ENCODE data around the gene METTL23.

- TF ChIP-seq EZH2phosphoT487 (IDR thresholded peaks at IDR 0.05; ENCODE audit: low read length): no peak
- TF ChIP-seq CTCF (IDR thresholded peaks at IDR 0.05; ENCODE audit: low read length): no peak
These were observed 24.6 kb upstream of the METTL23 start for GRCh38 chr17:76702076-76702475.

Measured in MM.1S (cell line).